Central memory CD4-positive, alpha-beta T cell (primary cell): Measurements from ENCODE around the gene EIF2AK2.

Experiments used
- DNase-seq: peaks from one replicate; pipeline ENCODE4 v3.0.0; 2022

EIF2AK2 gene

GRCh38 chr2:37168217-37168981, 11.6 kb upstream of the EIF2AK2 start:
- DNase-seq, result peak; percentile 24

GRCh38 chr2:37167636-37168180, 10.9 kb upstream of the EIF2AK2 start:
- no peak for DNase-seq

- no peak for DNase-seq
Observed at GRCh38 chr2:37164757-37165156, 8.0 kb upstream of the EIF2AK2 start.

GRCh38 chr2:37156071-37156856, 516 bp downstream of the EIF2AK2 start:
- peak; percentile 17 for DNase-seq

- no peak for DNase-seq
Observed at GRCh38 chr2:37154785-37155184, 2.0 kb downstream of the EIF2AK2 start.

GRCh38 chr2:37153224-37153623, 3.6 kb downstream of the EIF2AK2 start:
- no peak for DNase-seq

- peak; percentile 36 for DNase-seq
Observed at GRCh38 chr2:37149626-37150322, 7.0 kb downstream of the EIF2AK2 start.

- DNase-seq, result no peak
Observed at GRCh38 chr2:37148325-37148724, 8.5 kb downstream of the EIF2AK2 start.

GRCh38 chr2:37146062-37146461, 10.7 kb downstream of the EIF2AK2 start:
- no peak for DNase-seq

- DNase-seq, result no peak
Observed at GRCh38 chr2:37143974-37144373, 12.8 kb downstream of the EIF2AK2 start.

GRCh38 chr2:37142546-37142945, 14.2 kb downstream of the EIF2AK2 start:
- no peak for DNase-seq

- DNase-seq, result no peak
Observed at GRCh38 chr2:37132914-37133313, 23.9 kb downstream of the EIF2AK2 start.

- DNase-seq, result no peak
Observed at GRCh38 chr2:37125416-37125815, 31.4 kb downstream of the EIF2AK2 start.

GRCh38 chr2:37119157-37119556, 37.6 kb downstream of the EIF2AK2 start:
- DNase-seq, result no peak

- no peak for DNase-seq
Observed at GRCh38 chr2:37117566-37117965, 39.2 kb downstream of the EIF2AK2 start.

GRCh38 chr2:37111958-37112357, 44.8 kb downstream of the EIF2AK2 start:
- no peak for DNase-seq

GRCh38 chr2:37110306-37111212, 46.2 kb downstream of the EIF2AK2 start:
- DNase-seq, result no peak

GRCh38 chr2:37109523-37109922, 47.3 kb downstream of the EIF2AK2 start:
- DNase-seq, result no peak

- DNase-seq, result no peak
Observed at GRCh38 chr2:37105150-37105549, 51.6 kb downstream of the EIF2AK2 start.

GRCh38 chr2:37104178-37104577, 52.6 kb downstream of the EIF2AK2 start:
- no peak for DNase-seq

- DNase-seq, result no peak
Observed at GRCh38 chr2:37102588-37102987, 54.2 kb downstream of the EIF2AK2 start.

GRCh38 chr2:37100054-37100453, 56.7 kb downstream of the EIF2AK2 start:
- DNase-seq, result no peak
